ENCODE measurements around the gene EFNA5.

Gene EFNA5

DNA sequence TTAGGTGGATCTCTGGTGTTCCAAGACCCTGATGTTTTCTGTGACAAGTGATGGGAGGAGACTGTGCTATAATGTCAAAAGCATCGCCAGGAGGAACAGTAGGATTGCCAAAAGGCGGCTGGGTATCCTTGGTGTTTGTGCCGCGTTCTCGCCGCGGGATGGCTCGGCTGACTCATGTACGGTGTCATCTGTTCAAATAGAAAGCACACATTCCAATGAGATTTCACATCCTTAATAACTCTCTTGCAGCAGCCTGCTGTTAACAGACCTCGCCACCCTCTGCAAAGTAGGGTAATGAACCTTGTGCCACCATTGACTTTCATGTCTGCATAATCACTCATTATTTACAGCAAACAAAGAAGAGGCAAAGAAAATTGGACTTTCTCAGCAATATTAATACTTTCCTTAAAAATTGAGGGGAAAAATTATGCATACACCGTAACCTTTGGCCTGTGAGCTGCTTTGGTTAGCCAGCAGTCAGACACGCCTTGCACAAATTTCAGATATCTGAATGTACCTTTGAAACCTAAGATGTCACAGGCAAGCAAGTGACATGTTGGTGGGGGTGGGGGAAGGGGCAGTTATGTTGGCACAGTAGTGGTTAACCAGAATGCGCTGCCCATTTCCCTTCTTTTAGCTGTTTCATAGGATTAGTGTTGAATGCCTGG is 289.4 kb downstream of the EFNA5 start:
- no peak for DNase-seq

- DNase-seq, result no peak
Measured at GRCh38 chr5:107380654-107381053, 290.1 kb downstream of the EFNA5 start.

- no peak for DNase-seq
Measured at GRCh38 chr5:107378218-107378899, 292.4 kb downstream of the EFNA5 start.

GRCh38 chr5:107377277-107377609 is 293.5 kb downstream of the EFNA5 start:
- DNase-seq, result no peak

DNA sequence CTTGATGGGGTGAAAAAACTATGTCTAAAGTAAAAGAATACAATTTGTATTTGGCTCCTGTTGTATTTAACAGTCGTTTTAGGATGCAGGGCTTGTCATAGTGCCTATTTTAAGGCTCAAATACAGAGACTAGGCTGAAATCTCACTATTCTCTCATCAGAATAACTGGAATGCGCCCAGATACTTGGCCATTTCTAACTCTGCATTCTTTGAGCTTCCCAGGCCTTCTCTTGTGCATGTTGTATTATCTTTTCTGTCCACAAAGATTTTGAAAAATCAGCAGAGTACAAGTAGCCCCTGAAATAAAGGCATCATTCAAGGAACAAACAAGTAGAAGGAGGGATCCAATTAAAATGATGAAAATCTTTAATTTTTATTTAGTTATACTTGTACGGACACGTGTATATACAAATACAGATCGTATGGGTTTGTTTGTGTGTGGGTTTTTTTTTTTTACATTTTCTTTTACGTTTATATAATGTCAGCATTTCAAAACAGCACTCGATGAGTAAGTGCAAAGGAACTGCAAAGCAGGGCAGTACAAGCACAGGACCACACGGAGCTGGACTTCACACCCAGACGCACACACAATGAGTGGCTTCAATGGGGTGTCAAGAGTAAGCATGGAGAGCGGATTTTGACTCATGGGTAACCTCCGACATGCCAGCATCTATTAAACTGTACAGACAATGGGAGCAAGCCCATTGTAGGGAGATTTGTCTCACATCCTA is 294.0 kb downstream of the EFNA5 start:
- no peak for DNase-seq

DNA sequence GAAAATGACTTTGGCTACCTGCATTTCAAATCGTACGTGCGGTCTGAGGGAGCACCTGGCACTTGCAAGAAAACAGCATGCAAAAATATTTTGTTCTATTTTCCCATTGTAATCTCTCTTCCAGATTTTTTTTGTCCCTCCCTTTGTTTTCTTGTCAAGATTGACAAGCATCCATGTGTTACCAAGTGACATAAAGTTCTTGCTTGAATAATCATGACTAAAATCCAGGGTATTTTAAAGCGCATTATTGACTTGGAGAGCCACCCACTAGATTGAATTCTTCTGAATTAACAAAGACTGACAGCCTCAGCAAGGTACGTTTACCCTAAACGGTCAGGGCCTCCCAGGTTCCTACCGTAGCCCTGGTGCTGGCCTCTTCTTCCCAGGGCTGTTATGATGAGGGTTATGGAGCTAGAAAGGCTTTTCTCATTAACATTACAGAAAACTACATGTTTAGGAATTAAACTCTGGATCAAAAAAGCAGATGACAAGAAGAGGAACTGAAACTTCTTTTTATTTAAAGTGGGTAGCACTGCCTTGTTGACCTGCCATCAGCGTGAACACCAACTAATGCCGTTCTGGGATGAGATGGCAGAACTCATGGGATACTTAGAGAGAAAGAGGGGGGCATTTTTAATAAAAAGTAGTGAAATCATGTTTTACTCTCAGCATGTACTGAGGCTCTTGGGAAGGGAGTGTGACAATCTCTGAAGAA is 297.0 kb downstream of the EFNA5 start:
- no peak for DNase-seq

DNA sequence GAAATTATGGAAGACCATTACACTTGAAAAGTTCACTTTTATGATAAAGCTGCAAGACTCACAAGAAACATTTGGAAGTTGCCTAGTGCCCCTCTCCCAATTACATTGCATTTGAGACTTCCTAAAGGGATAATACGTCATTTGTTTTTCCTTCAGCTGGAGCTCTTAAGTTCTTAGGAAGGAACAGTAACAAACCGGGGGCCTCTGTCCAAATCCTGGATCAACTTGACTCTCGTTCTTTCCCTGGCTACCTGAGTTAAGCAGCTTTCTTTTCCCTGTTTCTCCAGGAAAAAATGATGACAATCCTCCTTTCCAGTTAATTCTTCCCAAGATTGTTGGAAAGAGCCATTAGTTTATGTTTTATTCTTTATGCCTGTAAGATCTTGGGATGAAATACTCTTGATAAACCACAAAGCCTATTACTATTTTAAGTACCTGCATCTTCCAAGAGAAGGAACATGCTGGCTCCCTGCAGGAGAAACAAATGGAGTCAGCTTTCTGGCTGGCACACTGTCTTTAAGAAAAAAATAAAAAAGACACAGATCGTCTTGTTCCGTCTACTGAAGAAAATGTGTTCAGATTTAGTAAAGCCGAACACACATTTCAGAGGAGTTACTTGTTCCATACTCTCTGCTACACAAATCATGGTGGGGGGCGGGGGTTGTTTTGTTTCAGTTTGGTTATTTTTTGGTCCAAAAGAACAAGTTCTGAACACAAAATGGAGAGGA is 297.9 kb downstream of the EFNA5 start:
- no peak for DNase-seq

- no peak for DNase-seq
Measured at GRCh38 chr5:107370396-107370968, 300.3 kb downstream of the EFNA5 start.

GRCh38 chr5:107369622-107370021 is 301.1 kb downstream of the EFNA5 start:
- DNase-seq, result no peak

- no peak for DNase-seq
Measured at GRCh38 chr5:107368615-107369014, 302.1 kb downstream of the EFNA5 start.

- no peak for DNase-seq
Measured at GRCh38 chr5:107367939-107368338, 302.8 kb downstream of the EFNA5 start.

GRCh38 chr5:107367480-107367879 is 303.3 kb downstream of the EFNA5 start:
- DNase-seq, result no peak

GRCh38 chr5:107365320-107366109 is 305.2 kb downstream of the EFNA5 start:
- no peak for DNase-seq

GRCh38 chr5:107364443-107365319 is 306.1 kb downstream of the EFNA5 start:
- no peak for DNase-seq

GRCh38 chr5:107363768-107364167 is 307.0 kb downstream of the EFNA5 start:
- DNase-seq, result no peak

DNA sequence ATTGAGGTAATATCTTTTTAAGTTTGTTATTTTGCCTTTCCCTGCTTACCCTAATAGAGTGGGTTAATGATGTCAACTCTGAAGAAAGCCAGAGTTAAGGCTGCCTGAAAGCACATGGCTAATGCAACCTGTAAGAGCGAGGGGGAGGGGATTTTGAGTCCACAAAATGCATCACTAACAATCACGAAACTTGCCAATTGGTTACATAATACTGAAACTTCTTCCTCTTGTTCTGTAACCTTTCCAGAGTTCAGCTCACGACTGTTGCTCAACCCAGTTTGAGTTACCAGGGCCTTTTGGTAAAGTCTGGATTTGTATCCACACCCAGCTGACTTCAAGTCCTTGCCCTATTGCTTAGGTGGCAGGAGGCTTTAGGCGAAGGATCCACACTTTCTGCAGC is 308.8 kb downstream of the EFNA5 start:
- DNase-seq, result no peak

DNA sequence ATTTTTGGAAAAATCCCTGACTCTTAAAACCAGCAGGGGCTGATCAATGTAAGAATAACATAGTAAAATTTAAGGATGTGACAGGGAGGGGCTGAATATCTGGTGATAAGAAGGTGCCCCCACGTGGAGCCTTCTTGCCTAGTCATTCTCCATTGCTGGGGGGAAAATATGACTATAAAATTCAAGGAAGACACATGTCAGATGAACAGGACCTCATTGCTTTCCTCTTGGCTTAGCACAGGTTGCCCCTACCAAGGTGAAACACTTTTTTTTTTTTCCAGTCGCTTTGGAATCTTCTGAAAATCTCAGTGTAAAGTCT is 310.9 kb downstream of the EFNA5 start:
- DNase-seq, result no peak

DNA sequence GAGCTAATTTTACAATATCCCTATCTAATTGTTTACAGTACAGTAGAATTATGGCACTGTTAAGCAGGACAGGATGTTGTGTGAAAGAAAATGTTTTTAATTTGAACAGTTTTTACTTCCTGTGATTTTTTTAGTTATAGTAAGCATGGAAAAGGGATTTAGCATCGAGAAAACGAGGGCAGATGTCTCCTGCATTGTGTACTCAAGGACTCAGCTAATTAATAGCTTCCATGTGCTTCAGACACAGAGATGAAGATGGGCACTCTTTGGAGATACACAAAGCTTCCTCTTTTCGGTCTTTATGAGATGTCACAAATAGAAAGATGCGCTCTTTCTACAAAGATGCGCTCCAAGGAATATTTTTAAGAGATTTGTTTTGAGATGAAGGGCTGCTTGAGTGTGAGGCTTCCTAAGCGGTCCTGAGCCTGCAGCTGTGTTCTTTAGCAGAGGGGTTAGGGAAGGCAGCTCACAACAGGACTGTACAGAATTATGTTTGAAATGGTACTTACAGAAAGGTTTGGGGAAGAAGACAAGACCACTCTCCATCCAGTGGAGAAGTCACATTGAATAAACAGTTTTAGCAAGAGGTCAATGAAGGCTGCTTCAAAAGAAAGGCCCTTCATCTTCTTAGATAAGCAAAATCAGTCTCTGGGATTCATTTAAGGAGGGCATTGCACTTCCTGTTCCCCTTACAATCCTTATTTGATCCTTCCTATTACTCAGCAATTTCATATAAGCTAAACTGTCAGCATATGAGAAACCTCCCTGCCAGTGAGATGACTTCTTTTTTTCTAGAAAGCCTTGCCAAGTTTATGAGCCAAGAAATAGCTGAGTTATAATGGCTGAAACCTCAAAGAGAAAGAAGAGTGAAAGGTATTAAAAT is 311.5 kb downstream of the EFNA5 start:
- DNase-seq, result no peak

GRCh38 chr5:107356891-107357290 is 313.8 kb downstream of the EFNA5 start:
- DNase-seq, result no peak

GRCh38 chr5:107352576-107352975 is 318.2 kb downstream of the EFNA5 start:
- DNase-seq, result no peak

All from activated CD8-positive, alpha-beta memory T cell treated with anti-CD3 and anti-CD28 coated beads, Interleukin-2, amount 50 U/mL, for 48 hours (primary cell).